Measurements from ENCODE around the gene AFDN.

AFDN gene

GRCh38 chr6:167826896-167827582 lies at the start of gene AFDN:
AFDN (plus strand) TSS chr6:167826911; CDS start chr6:167827133, 222 bp downstream.
- DNase-seq = no peak

GRCh38 chr6:167778497-167779128 lies 48.1 kb upstream of the AFDN start:
- DNase-seq = no peak

GRCh38 chr6:167779129-167779992 lies 47.4 kb upstream of the AFDN start:
- DNase-seq = no peak

DNA sequence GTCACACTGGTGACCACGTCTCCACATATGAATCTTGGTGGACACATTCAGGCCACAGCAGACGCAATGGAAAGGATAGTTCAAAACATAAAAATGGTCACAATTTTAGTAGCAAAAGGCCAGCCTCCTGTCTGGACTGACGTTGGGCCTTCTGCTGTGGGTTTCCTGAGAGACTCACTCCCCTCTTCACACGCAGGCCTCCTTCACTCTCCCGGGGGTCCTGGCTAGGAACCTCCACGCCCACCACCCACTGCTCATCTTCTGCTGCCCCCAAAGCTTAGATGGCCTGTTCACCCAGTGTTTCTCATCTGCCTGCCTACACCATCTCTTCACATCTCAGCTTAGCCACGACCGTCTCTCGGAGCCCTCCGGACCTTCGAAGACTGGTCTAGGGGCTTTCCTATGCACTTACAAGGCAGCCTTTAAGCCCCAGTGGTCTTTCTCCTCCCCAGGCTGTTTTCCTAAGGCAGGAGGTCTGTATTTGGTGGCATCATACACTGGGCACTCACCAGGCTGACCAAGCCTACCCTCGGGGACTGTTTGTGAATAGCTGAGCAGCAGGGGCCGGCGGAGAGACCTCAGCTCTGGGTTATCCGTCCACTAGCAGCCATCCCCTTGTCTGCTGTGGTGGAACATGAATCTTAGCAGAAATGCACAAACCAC lies 46.6 kb upstream of the AFDN start:
- DNase-seq = no peak

DNA sequence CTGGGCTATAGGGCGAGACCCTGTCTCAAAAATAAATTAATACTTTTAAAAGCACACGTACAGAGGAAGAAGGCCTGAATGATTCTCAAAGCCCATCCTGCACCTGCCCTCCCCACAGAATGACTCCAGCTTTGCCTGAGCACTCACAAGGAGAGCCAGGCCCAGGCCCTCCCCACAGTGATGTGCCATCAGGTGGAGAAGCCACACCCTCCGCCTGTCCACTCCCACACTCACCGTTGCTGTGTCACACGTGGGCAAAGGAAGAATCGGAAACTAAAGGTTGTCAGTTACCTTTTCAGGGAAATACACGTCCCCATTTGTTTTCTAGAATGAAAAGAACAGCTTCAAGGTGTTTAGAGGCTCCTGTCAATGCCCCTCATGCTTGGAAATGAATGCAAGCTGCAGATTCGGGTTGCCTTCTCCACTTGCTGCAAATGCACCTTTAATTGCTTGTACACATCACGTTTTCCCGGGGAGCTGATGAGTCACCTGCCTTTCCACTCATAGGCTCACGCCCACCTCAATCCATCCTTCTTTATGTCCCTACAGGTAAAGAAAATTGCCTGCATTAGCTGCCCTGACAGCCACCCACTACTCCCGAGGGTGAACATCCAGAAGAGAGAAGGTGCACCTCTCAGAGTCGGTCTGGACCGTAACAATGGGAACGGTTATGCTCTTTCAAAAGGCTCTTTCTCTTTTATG lies 45.5 kb upstream of the AFDN start:
- DNase-seq = no peak

GRCh38 chr6:167781868-167782267 lies 44.8 kb upstream of the AFDN start:
- DNase-seq = no peak

GRCh38 chr6:167782698-167783517 lies 43.8 kb upstream of the AFDN start:
- no peak for DNase-seq

DNA sequence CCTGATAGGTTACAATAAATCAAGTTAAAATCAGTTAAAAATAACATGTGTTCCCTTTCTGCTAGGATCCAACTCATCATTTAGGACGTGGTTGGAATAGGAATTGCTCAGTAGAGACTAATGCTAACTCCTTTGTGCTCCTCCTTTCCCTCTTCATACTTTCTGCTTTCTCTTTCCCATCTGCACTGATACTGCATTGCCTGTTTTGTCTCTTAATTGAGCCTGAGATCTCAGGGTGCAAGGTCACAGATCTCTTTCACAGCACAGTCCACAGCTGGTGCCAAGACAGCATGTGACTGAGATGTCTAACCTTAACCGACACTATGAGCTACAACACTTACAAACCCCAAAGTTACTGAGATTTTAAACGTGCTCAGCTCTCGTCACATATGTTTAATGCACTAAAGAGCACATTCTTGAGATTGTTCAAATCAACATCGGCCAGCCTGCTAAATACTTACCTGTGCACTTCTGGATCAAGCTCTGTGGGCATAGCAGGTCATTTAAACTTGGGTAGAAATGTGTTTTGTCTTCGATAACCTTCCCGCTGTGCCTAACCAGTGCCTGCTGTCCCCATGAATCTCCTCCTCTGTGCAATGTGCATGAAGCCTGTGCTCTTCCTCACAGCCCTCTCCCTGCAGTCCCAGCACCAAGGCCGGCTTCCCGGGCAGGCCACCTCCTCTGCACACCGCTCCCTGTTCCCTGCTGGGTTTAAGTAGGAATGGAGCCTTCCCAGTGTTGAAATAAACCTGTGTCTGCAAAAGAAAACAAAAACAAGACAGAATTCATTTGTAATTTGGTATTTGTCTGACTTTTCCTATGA lies 39.6 kb upstream of the AFDN start:
- no peak for DNase-seq

- no peak for DNase-seq
Observed at GRCh38 chr6:167787896-167788562, 38.7 kb upstream of the AFDN start.

DNA sequence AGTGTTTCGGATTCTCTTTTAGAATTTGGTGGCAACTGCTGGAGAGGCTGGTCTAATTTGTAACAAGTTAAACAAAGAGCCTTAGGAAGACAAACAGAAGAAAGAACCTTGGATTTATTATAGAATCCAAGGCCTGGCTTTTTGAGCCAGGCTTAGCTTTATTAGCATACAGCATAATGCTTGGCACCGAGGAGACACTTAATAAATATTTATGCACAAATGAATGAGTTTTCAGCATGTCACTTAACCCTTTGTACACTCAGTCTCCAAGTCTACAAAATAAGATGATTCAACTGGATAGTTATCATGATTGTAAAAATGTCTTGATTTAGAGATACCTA lies 38.2 kb upstream of the AFDN start:
- DNase-seq = no peak

- no peak for DNase-seq
Observed at GRCh38 chr6:167789358-167789757, 37.4 kb upstream of the AFDN start.

GRCh38 chr6:167791091-167791779 lies 35.5 kb upstream of the AFDN start:
- no peak for DNase-seq

DNA sequence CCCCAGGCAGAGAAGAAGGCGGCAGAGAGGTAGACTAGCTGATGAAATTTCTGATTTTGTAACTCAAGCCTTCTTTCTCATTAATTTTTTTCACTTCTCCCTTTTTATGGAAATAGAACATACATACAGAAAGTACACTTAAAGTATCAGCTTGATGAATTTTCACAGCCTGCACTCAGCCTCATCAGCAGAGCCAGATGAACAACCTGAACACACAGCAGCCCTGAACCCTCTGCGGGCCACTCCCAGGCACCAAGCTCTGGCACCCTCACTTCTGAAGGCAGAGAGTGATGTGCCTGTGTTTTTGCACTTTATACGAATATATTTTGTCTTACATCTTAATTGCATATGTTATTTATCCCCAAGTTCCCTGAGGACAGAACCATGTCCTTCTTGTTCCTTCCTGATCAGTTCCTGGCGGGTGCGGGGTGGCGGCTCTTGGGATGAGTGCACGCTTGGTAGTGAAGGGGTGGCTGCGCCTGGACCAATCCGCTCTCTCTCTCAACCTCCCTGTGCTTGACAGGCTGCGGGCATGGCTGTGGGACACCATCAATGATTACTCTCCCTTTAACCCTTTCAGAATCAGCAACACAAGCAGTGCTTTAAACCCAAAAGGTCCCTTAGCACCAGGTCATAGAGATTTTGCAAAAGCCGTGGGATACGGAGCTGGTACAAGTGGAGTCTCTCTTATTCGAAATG lies 34.8 kb upstream of the AFDN start:
- DNase-seq = no peak

DNA sequence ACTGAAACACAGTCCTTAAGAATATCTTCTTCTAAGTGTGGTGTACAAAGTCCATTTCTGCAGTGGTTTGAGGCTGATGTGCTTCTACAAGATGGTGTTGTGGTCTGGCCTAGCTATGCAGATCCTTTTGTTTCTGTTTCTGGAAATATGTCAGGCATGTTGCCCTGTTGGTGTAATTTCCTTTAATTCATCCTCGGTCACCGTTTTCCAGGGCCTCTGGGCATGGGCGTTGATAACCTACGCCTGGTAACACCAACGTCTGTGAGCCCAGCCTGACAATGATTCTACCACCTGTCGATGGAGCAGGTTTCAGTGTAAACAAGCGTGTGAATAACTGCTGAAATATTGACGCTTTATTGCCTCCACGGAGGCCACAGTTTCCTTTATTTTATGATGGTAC lies 33.3 kb upstream of the AFDN start:
- DNase-seq = no peak

DNA sequence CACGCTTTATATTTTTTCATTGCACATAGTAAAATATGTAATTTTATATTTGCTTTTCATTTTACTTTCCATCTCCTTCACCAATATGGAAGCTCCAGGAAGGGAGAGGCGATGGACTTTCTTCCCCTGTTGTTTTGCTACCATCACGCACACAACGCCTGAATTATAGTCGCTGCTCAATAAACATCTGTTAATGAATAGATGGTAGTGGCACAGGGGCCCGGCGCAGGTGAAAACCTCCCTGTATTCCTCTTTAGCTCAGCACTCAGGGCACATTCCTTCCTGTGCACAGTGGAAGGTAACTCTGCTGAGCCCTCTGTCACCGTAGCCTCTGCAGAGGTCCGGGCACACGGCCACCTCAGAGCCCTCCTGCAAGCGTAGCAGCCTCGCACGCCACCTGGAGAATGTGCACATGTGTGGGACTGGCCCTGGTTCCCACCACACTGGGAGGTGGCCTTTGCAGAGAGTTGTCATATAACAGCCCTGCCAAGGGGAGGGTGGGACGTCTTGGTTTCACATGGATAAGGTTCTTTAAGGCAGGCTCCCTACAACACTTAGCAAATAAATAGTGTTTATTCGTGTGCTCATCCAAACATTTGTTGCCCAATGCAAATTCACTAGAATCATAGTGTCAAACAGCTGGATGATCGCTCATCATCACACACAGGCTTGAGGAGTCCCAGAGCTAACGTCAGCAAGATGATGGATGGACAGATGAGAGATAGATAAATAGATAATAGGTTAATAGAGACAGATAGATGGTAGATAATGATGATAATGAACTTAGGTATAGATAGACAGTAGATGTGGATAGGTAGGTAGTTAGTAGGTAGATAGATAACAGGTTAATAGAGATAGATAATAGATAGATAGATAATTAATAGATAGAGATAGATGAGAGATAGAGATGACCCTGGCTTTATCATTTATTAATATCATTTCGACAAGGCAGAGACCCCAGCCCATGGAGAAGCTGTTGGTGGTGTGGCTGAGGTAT lies 32.3 kb upstream of the AFDN start:
- DNase-seq = no peak

GRCh38 chr6:167795321-167795811 lies 31.3 kb upstream of the AFDN start:
- DNase-seq = no peak

GRCh38 chr6:167795874-167796191 lies 30.9 kb upstream of the AFDN start:
- DNase-seq = no peak

Data from stimulated activated CD4-positive, alpha-beta T cell treated with anti-CD3 and anti-CD28 coated beads, Interleukin-12 subunit alpha, Interleukin-12 subunit beta, amount 100 ng/mL, for 4 hours (primary cell).